OCI-LY7 (cell line): ENCODE data around the gene CDC6. TPM values are rescaled to one million over a fixed set of nuclear protein-coding genes. Genes with fewer than 3 reads are reported as not detected.

Experiments used
- BruUV-seq: library from RNA; stranded (reverse); fragments of 400-500 nt; replicated peaks from 2 replicates; lab custom pipeline; 2021; lab: Mats Ljungman, UMichigan
- CTCF ChIA-PET: fragments of 300-600 bp; sonication (Branson Sonifier 250); formaldehyde crosslinking; loops from one replicate; lab custom pipeline; 2022; ENCODE audit warnings: antibody characterized with exemption; ENCODE audit not compliant: unreplicated experiment; lab: Charles Lee
- POLR2A ChIA-PET: fragments of 300-600 bp; sonication (Branson Sonifier 250); formaldehyde crosslinking; loops from one replicate; lab custom pipeline; 2022; ENCODE audit warnings: antibody characterized with exemption; lab: Charles Lee
- DNase-seq: peaks from one replicate; pipeline ENCODE4 v3.0.0-alpha.2; 2015; ENCODE audit warnings: low spot score
- H2AFZ ChIP-seq: fragments of 200-600 bp; sonication (generic), shearing (Covaris generic); 2 replicates; pipeline ENCODE4 v1.6.1; 2014; ENCODE audit warnings: mild to moderate bottlenecking, antibody characterized with exemption, low read length, moderate library complexity
- H3K27ac ChIP-seq: fragments of 200-600 bp; sonication (generic); 2 replicates; pipeline ENCODE4 v1.5.1; 2014; ENCODE audit warnings: mixed run types, low read depth, mild to moderate bottlenecking, moderate library complexity, low read length, inconsistent platforms; ENCODE audit not compliant: poor library complexity, severe bottlenecking
- H3K36me3 ChIP-seq: fragments of 200-600 bp; sonication (generic); 2 replicates; pipeline ENCODE4 v1.6.1; 2014; ENCODE audit warnings: mild to moderate bottlenecking, antibody characterized with exemption, low read length, moderate library complexity, mixed read lengths; ENCODE audit not compliant: insufficient read depth
- H3K4me1 ChIP-seq: fragments of 200-600 bp; sonication (generic); 2 replicates; pipeline ENCODE4 v1.5.1; 2014; ENCODE audit warnings: mild to moderate bottlenecking, low read length; ENCODE audit not compliant: insufficient read depth, poor library complexity, severe bottlenecking
- H3K4me2 ChIP-seq: fragments of 200-600 bp; sonication (generic); 2 replicates; pipeline ENCODE4 v1.6.1; 2014; ENCODE audit warnings: mild to moderate bottlenecking, low read length
- H3K4me3 ChIP-seq: fragments of 200-600 bp; sonication (generic); 2 replicates; pipeline ENCODE4 v1.5.1; 2014; ENCODE audit warnings: mild to moderate bottlenecking, low read depth, low read length; ENCODE audit not compliant: poor library complexity, severe bottlenecking
- H3K79me2 ChIP-seq: fragments of 200-600 bp; sonication (generic); 2 replicates; pipeline ENCODE4 v1.6.1; 2016; ENCODE audit warnings: low read depth, mild to moderate bottlenecking, low read length, moderate library complexity, mixed read lengths; ENCODE audit not compliant: insufficient read depth
- H3K9me2 ChIP-seq: fragments of 200-600 bp; sonication (generic); 2 replicates; pipeline ENCODE4 v1.6.1; 2016; ENCODE audit warnings: mild to moderate bottlenecking, low read length, mixed read lengths; ENCODE audit not compliant: insufficient read depth
- H3K9me3 ChIP-seq: fragments of 200-600 bp; sonication (generic); 2 replicates; pipeline ENCODE4 v1.6.1; 2014; ENCODE audit warnings: mild to moderate bottlenecking, mixed run types, low read length, mixed read lengths
- H4K20me1 ChIP-seq: fragments of 200-600 bp; sonication (generic); 2 replicates; pipeline ENCODE4 v1.6.1; 2014; ENCODE audit warnings: mild to moderate bottlenecking, antibody characterized with exemption, low read length, moderate library complexity, mixed read lengths; ENCODE audit not compliant: insufficient read depth
- EZH2phosphoT487 ChIP-seq: fragments of 200-600 bp; sonication (generic); IDR thresholded peaks from 2 replicates; pipeline ENCODE4 v1.6.1; 2018; ENCODE audit warnings: low read depth, borderline replicate concordance, mild to moderate bottlenecking, mixed run types, antibody characterized with exemption, low read length, moderate library complexity, mixed read lengths
- intact Hi-C: fragments of 100-400 bp; cut with micrococcal nuclease; formaldehyde crosslinking; loops from one replicate; pipeline ENCODE4 v1.10.0; 2022; ENCODE audit not compliant: unreplicated experiment
- total RNA-seq, 2 experiments: library from RNA; depleted of rRNA in 1 of 2; stranded (reverse); fragments of >200 nt in 1 of 2; shearing (Covaris generic) in 1 of 2; gene quantifications; 2 replicates each; pipeline ENCODE4 v1.2.3, GENCODE V29; 2014 to 2022
- TF ChIP-seq, protein P1 (sequence below): fragments of 200-600 bp; sonication (generic); conservative IDR thresholded peaks from 2 replicates; pipeline ENCODE4 v1.5.1; 2014; ENCODE audit warnings: mild to moderate bottlenecking, antibody characterized with exemption, low read length, moderate library complexity, mixed read lengths

The CDC6 gene
- total RNA-seq, 2 experiments from 2014 or later = 75.2 to 132 TPM

DNA sequence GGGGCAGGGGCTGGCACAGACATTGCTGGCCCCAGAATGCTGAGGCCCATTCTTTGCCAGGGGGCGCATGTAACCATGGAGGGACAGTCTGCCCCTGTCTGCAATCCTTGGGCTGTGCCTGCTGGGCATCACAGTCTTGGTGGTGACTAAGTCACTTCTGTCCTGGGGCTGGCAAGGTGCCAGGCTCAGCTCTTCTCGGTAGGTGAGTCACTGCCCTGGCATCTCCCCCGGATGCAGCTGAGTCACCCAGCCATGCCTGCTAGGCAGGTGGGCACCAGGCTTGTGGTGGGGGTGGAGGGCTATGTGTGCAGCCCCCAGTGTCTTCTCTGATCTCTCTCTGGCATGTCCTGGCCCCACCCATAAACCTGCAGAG is 26.9 kb downstream of the CDC6 start:
- Histone ChIP-seq H3K9me2 (no peaks in the 10 kb centered on the region), H3K4me2 (no peak overlapping the region), H3K4me1 (peaks cover 40% of the 10 kb centered on the region), H3K9me3 (no peaks in the 10 kb centered on the region), H3K4me3 (no peak overlapping the region), H2AFZ (no peak overlapping the region), H4K20me1 (no peaks in the 10 kb centered on the region), H3K27ac (no peak overlapping the region), H3K79me2 (no peaks in the 10 kb centered on the region), H3K36me3 (no peaks in the 10 kb centered on the region)
- intact Hi-C loops = no loop called here
- DNase-seq = no peak
- ChIA-PET CTCF (interaction anchor here (0.5 kb wide), 1 partner anchor 39 kb away, joined by 3 read pairs; no protein-coding TSS in a partner anchor), POLR2A (no interaction called here)
- TF ChIP-seq, protein P1, sequence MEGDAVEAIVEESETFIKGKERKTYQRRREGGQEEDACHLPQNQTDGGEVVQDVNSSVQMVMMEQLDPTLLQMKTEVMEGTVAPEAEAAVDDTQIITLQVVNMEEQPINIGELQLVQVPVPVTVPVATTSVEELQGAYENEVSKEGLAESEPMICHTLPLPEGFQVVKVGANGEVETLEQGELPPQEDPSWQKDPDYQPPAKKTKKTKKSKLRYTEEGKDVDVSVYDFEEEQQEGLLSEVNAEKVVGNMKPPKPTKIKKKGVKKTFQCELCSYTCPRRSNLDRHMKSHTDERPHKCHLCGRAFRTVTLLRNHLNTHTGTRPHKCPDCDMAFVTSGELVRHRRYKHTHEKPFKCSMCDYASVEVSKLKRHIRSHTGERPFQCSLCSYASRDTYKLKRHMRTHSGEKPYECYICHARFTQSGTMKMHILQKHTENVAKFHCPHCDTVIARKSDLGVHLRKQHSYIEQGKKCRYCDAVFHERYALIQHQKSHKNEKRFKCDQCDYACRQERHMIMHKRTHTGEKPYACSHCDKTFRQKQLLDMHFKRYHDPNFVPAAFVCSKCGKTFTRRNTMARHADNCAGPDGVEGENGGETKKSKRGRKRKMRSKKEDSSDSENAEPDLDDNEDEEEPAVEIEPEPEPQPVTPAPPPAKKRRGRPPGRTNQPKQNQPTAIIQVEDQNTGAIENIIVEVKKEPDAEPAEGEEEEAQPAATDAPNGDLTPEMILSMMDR = no peak
- no peak for TF ChIP-seq EZH2phosphoT487
- no TSS peak for BruUV-seq

DNA sequence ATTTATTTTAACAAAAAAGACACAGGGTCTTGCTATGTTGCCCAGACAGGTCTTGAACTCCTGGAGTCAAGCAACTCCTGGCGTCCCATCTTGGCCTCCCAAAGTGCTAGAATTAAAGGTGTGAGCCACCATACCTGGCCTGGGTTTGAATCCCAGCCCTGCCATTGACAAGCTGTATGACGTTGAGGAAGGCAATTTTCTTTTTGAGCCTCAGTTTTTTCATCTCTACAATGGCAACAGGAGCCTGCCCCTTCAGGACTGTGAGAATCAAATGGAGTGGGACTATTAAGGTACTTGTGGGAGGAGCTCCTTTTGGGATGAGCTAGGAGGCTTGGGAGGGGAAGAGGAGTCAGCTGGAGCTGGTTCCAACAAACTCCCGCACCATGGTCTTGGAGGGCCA is 27.5 kb downstream of the CDC6 start:
- ChIA-PET CTCF (no interaction called here), POLR2A (interaction anchor here (1.2 kb wide), 1 partner anchor 19 kb away, joined by 3 read pairs; no protein-coding TSS in a partner anchor)
- Histone ChIP-seq H3K4me3 (no peak overlapping the region), H3K4me2 (no peak overlapping the region), H4K20me1 (no peaks in the 10 kb centered on the region), H3K36me3 (no peaks in the 10 kb centered on the region), H3K4me1 (peaks cover 45% of the 10 kb centered on the region), H3K79me2 (no peaks in the 10 kb centered on the region), H3K27ac (no peak overlapping the region), H3K9me2 (no peaks in the 10 kb centered on the region), H3K9me3 (no peaks in the 10 kb centered on the region), H2AFZ (no peak overlapping the region)
- TF ChIP-seq, protein P1 = no peak
- no peak for TF ChIP-seq EZH2phosphoT487
- no peak for DNase-seq
- intact Hi-C loops = no loop called here
- no TSS peak for BruUV-seq

DNA sequence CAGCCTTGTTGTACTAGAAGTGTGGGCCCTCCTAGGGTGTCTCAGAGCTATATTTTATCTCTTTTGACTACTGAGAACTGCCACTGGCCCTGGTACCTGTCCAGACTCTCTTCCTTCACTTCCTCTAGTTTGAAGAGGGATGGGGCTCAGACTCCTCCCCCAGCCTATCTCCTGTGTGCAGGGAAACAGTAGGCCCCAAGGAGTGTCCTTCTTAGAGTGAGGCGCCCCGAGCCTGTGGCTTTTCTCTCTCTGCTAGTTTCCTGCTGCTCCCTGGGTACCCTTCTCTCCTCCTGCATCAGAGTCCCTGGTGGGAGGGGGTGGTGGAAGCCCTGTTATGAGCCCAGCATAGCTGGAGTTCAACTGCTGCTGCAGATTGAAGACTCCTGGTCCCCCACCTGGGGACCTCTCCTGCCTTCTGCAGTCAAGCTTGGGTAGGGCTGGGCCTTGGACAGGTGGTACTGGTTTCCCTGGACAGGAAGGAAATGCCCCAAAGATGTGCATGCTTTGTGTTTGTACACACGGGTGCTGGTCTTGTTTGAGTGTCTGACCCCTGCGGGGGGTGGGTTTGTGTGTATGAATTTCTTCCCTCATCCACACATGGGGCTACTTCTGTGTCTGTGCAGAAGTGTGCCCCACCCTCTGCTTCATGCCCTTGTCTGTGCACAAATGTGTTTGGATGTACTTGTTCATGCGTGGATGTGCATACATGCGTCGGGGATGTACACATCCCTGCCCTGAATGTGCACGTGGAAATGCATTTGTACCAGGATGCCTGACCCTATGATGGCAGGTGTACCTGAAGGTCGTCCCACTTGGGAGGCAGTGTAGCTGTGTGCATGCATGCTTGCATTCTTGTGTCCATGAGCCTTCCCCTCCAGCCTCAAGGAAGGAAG is 28.2 kb downstream of the CDC6 start:
- H3K4me2 ChIP-seq = no peak overlapping the region
- CTCF ChIA-PET = interaction anchor here (1.6 kb wide), 1 partner anchor 23 kb away, joined by 4 read pairs; no protein-coding TSS in a partner anchor
- DNase-seq = no peak

More for the DNA sequence above, 28.2 kb downstream of the CDC6 start:
- Histone ChIP-seq H2AFZ (no peak overlapping the region), H3K4me3 (no peak overlapping the region), H3K27ac (no peak overlapping the region), H3K4me1 (peaks cover 47% of the 10 kb centered on the region), H3K79me2 (no peaks in the 10 kb centered on the region), H3K9me3 (no peaks in the 10 kb centered on the region), H3K36me3 (no peaks in the 10 kb centered on the region), H4K20me1 (no peaks in the 10 kb centered on the region), H3K9me2 (no peaks in the 10 kb centered on the region)
- intact Hi-C loops = no loop called here
- POLR2A ChIA-PET = interaction anchor here (1.0 to 1.2 kb wide), 2 partner anchors 9 to 19 kb away, joined by 3 read pairs; no protein-coding TSS in a partner anchor
- BruUV-seq = no TSS peak
- TF ChIP-seq, protein P1 = no peak
- TF ChIP-seq EZH2phosphoT487 = no peak
